K562 (cell line): Measurements from ENCODE around the gene GLIPR2.

Source experiments
- BRD4 ChIP-seq: fragments of 200-600 bp; sonication (generic); IDR thresholded peaks from 2 replicates; pipeline ENCODE4 v1.6.1; 2017; ENCODE audit warnings: inconsistent platforms
- EZH2 ChIP-seq: IDR thresholded peaks from 2 replicates; pipeline ENCODE4 v1.6.1; 2012; ENCODE audit warnings: low read depth, mild to moderate bottlenecking, inconsistent platforms, low read length, borderline replicate concordance
- HDAC6 ChIP-seq: IDR thresholded peaks from 2 replicates; pipeline ENCODE4 v1.6.1; 2012; ENCODE audit warnings: low read depth, mild to moderate bottlenecking, control low read depth, inconsistent platforms, low read length, moderate library complexity
- HSF4 ChIP-seq: fragments of 250-450 bp; sonication (Bioruptor Pico); IDR thresholded peaks from 2 replicates; pipeline ENCODE4 v2.1.2; 2022; ENCODE audit warnings: mild to moderate bottlenecking, moderate library complexity, borderline replicate concordance
- POLR2A ChIP-seq: fragments of 450-650 bp; conservative IDR thresholded peaks from 2 replicates; pipeline ENCODE4 v1.6.1; 2016
- REST ChIP-seq, 2 experiments: fragments of 450-650 bp; formaldehyde crosslinking in 1 of 2; IDR thresholded peaks; 2 replicates each; pipeline versions ENCODE4 v1.4.0 to v1.6.1; 2014 to 2020; ENCODE audit warnings: mild to moderate bottlenecking in 2 of 2, borderline replicate concordance in 1 of 2, low read depth in 1 of 2
- SETDB1 ChIP-seq: IDR thresholded peaks from one replicate; pipeline ENCODE4 v1.6.1; 2012; ENCODE audit warnings: low read length, control low read depth, inconsistent platforms
- XRCC5 ChIP-seq: fragments of 200-400 bp; formaldehyde crosslinking; IDR thresholded peaks from 2 replicates; pipeline ENCODE4 v1.6.1; 2017; ENCODE audit warnings: low read depth, mild to moderate bottlenecking, low read length
- ZBTB40 ChIP-seq, 2 experiments: fragments of 450-650 bp in 1 of 2; sonication (generic) in 1 of 2; formaldehyde crosslinking in 1 of 2; IDR thresholded peaks; 2 replicates each; pipeline versions ENCODE4 v1.7.1 to v1.9.0; 2016 to 2022; ENCODE audit warnings: inconsistent platforms in 1 of 2, mild to moderate bottlenecking in 1 of 2, missing genetic modification reagents in 1 of 2
- ZNF589 ChIP-seq: fragments of 200-800 bp; sonication (Bioruptor generic); IDR thresholded peaks from 2 replicates; pipeline ENCODE4 v1.6.1; 2016; ENCODE audit warnings: low read depth, missing genetic modification characterization, missing compliant biosample characterization

DNA sequence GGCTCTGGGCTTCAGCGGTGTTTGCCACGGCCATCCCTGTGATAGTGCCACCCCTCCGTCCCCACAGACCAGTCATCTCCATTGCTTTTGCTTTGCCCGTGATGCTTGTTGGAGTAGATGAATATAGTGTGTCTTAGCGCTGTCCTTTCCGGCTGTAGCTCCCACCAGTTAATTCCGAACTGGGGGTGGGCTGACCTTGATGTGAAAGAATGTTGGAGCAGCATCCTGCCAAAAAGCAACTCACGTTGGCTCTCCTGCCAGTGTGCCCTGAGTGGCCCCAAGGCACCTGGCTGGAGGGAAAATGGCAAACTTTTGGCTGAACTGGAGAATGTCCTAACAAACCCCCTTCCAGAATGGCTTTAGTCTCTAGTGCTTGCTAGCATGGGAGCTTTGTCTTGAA, 74.2 kb downstream of the GLIPR2 start:
- TF ChIP-seq BRD4 (no peak), HDAC6 (no peak), EZH2 (no peak), POLR2A (no peak), HSF4 (CRISPR knock-in tag) (no peak), ZBTB40 (IDR thresholded peaks at IDR 0.05) (no peak), ZBTB40 (CRISPR knock-in tag; IDR thresholded peaks at IDR 0.05) (no peak), XRCC5 (no peak), ZNF589 (CRISPR knock-in tag) (no peak), SETDB1 (no peak), REST (IDR thresholded peaks at IDR 0.05; ENCODE audit: borderline replicate concordance) (no peak), REST (CRISPR knock-in tag; IDR thresholded peaks at IDR 0.05; ENCODE audit: low read depth) (no peak)
